NCI-H2107 (cell line): Measurements from ENCODE around the gene SPATA25.
"Not testable (repeated sequence)": the region's sequence is repeated elsewhere in the genome, so short reads cannot be mapped to it uniquely, and the experiment has no call there.

Source experiments
- DNase-seq: peaks from one replicate; lab custom pipeline; 2025; lab: John Stamatoyannopoulos, UW

Gene SPATA25

DNA sequence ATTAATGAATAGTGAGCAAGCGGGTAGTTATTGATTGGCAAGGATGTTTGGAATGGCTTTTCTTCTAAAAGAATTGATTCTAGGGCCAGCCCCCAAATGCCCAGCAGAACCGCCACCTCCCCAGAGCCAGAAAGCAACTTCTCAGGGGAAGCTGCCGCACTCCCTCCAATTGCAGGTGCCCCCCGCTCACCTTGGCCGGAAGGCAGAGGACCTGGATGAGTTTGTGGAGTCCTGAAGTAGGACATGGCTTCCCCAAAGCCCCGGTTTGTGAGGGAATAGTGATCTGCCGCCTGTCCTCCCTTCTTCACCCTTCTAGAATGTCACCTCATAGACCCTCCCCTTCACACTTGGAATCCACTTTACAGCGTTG, at the start of gene SPATA25:
SPATA25 (minus strand) TSS at position 277 of the 370 bp plus-strand sequence; CDS start at position 245, 32 bp downstream.
- DNase-seq = no peak

DNA sequence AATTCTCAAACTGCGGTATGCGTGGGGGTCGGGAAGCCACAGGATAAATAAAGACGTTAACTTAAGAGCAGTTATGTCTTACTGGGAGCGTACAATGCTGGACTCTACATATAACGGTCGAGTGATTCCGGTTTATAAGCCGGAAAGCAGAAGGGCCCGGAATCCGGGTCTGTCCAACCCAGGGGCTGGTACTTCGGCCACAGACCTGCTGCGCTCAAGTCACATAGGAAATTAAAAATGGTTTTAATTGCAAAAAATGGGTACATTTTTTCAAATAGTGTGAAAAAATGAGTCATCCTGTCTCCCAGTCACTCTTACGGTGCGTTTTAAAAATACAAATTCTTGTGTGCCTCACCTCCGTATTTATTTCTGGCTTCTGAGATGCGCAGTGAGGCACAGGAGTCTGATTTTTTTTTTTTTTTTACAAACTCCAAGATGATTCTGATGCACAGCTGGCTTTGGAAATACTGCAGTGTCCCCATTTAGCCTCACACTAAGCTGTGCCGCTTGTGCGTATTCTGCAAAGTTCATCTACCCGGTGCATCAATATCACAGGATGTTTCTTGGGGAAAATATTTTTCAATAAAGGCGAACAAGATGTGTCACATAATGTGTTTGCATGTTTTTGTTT, 48.1 kb upstream of the SPATA25 start:
- DNase-seq = no peak

GRCh38 chr20:45934586-45935415, 47.4 kb upstream of the SPATA25 start, which contains the start of gene PCIF1:
PCIF1 (plus strand) TSS chr20:45934683; CDS start chr20:45939000, 4,317 bp downstream.
- DNase-seq = peak; percentile 90

DNA sequence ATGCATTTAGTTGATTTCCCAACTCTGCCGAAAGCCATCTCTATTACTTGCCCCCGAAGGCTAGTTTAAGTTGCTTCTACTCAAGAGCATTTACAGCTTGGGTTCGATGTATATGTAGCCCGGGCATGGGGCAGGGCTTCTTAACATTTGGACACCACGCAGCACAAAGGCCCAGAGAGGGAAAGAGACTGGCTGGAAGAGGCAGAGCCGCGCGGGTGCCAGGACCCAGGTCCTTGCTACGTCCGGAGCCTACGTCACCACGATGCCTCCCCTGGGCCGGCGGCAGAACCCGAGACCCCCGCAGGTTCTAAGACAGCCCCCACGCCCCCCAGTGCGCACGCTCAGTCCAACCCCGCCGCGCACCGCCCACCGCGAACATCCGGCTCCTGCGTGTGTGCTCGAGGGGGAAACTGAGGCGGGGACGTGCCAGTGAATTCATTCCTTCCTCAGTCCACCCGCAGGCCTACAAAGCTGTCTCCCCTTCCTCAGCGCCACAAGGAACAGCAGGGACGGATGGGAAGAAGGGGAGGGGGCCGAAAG, 46.7 kb upstream of the SPATA25 start:
- DNase-seq = no peak

DNA sequence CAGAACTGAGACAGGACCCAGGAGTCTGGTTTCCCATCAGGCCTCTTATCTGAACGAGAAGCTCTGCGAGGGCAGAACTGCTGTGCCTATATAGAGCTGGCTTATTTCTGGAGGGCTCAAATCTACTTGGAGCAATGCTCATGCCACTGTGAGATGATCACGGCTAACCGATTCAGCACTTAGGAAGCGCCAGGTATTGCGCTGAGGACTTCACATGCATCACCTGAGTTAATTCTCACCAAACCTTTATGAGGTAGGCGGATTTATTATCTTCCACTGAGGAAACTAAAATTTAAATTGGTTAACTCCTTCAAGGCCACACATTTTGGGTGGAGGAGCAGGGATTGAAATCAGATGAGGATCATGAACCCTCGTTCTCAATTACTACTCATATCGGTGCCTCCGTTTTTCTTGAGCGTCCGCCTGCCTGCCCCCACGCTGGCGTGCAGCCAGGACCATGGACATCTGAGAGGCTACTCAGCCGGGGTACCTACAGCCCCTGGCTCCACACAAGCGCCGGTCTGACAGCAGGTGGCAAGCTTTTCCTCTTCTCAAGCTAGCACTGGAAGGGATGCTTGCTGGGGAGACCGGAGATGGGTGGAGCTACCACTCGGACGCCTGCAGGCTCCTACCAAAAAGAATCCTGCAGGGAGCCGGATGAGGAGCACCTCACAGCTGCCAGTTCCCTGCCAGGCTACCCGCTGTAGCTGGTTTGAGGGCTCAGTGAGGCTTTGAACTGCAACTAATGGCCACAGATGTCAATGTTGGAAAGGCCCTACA, 46.0 kb upstream of the SPATA25 start:
- DNase-seq = peak; percentile 20

- not testable (repeated sequence) for DNase-seq
These were observed 44.3 kb upstream of the SPATA25 start for GRCh38 chr20:45931680-45932079.

- DNase-seq = no peak
These were observed 39.9 kb upstream of the SPATA25 start for GRCh38 chr20:45927071-45927878.

DNA sequence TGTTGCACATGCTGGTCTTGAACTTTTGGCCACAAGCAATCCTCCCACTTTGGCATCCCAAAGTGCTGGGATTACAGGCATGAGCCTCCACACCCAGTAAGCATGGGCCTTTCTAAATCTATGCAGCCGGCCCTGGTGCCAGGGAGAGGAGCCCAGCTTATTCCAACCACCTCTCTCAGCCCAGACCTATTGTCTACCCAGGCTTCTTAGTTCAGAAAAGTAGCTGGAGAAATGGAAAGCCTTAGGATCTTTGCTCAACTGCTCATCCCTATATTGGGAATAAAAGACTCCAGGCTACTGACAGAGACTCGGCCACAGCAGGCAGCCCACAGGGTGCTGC, 39.3 kb upstream of the SPATA25 start:
- DNase-seq = no peak

- no peak for DNase-seq
These were observed 38.5 kb upstream of the SPATA25 start for GRCh38 chr20:45925821-45926506.

DNA sequence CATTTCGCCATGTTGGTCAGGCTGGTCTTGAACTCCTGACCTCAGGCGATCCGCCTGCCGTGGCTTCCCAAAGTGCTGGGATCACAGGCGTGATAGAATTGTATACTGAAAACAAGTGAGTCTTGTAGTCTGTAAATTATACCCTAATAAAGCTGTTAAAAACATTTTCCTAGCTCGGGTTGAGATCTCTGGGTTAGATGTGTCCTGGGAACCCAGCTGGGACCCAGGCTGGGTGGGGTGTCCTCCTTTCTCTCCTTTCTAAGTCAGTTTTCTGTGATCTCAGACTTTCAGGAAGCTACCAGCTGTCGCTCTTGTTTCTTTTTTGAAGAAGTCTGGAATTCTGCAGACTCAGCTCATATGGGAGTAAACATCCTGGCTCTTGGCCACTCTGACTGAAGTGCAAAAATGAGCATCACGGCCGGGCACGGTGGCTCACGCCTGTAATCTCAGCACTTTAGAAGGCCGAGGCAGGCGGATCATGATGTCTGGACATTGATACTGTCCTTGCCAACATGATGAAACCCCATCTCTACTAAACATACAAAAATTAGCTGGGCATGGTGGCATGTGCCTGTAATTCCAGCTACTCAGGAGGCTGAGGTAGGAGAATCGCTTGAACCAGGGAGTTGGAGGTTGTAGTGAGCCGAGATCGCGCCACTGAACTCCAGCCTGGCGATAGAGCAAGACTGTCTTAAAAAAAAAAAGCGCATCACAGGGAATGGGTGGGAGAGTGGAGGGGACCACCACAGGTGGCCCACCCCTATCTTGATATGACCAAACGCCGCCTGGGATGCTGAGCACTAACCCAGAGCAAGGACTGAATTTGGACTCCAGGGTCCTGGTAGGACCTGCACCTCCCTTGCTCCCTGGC, 37.2 kb upstream of the SPATA25 start:
- no peak for DNase-seq

DNA sequence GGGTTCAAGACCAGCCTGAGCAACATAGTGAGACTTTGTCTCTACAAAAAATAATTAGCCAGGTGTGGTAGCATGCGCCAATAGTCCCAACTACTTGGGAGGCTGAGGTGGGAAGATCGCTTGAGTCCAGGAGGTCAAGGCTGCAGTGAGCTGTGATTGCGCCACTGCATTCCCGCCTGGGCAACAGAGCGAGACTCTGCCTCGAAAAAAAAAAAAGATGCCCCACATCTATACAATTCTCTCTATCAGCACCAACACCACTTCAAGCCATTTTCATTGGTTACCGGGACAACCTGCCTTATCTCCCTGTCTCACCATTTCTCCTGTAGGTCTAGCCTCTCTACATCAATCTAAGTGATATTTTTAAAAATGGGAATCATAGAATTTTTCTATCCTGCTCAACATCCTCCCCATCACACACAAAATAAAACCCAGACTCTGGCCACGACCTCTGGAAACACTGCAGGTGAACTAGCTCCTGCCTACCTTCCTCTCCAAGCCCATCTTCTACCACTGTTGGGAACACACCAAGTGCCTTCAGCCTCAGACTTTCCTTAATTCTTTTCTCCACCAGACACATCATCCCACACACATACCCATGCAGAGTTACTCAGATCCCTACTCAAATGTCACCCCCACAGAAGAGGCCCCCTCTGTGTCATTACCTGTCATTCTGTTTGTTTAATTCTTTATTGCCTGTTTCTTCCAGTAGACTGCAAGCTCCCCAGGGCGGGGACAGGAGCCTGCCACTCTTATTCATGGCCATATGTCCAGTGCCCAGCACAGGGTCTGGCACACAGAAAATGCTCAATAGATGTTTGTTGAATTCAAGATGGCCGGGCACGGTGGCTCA, 34.1 kb upstream of the SPATA25 start:
- no peak for DNase-seq

- DNase-seq = no peak
These were observed 33.3 kb upstream of the SPATA25 start for GRCh38 chr20:45920462-45921336.

DNA sequence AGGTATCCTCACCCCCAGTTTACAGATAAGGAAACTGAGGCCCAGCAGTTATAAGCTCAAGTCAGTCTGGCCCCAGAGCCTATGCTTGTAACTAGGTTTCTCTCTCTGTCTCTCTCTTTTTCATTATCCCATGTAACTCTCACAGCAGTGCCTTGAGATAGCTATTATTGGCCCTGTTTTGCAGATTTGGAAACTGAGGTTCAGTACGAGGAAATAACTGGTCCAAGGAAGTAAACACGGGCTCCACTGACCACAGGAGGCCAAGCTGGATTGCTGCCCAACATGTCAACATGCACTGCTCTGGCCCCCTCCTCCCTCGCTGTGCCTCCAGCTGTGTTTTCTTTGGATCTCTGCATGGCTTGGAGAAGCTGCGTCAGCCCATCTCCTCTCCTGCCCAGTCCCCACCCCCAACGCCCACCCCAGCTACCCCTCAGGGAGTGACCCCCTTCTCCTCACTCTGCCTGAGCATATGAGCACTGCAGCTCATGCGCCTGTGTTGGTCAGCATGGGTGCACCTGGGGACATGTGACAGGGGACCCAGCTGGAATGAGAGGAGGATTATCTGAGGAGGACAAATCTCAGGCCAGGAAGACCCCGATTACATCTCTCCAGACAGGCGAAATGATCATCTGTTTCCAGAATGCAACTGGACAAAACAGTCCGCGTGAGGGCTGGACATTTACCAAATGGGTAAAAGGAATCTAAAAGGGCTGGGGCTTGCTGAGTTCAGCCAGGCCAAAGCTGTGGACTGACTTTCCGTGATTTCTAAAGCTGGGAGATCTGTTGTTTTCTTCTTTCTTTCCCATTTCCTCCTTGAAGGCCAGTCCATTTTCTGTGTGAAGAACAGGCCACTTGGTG, 32.3 kb upstream of the SPATA25 start:
- no peak for DNase-seq

GRCh38 chr20:45918779-45919537, 31.5 kb upstream of the SPATA25 start:
- no peak for DNase-seq

DNA sequence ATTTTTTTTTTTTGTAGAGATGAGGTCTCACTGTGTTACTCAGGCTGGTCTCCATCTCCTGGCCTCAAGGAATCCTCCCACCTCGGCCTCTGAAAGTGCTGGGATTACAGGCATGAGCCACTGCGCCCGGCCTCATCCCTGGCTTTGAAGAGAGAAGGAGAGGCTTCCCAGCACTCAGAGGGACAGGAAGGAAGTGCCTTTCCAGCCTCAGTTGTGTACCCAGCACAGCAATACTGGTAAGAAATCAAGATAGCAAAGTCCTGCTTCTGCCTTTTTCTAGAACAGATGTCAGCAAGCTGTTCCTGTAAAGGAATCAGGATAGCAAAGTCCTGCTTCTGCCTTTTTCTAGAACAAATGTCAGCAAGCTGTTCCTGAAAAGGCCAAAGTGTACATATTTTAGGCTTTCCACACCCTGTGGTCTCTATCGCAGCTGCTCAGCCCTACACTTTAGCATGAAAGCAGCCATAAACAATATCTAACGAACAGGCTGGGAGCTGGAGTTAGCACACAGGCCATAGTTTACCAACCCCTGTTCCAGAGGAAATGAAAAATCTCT, 30.8 kb upstream of the SPATA25 start:
- DNase-seq = no peak

DNA sequence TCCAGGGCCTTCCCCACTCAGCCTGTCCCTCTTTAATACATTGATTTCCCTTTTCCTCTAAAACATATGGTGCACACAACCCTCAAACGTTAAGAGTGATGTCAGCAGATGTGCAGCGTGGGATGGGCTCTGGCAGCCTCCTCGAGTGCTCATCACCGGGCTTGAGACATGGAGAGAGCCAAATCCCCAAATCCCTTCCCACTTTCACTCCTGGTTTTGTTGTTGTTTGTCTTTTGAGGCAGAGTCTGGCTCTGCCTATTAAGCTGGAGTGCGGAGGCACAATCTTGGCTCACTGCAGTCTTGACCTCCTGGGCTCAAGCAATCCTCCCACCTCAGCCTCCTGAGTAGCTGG, 30.3 kb upstream of the SPATA25 start:
- no peak for DNase-seq
